H1 (cell line): Measurements from ENCODE around the gene SQOR. TPM values are rescaled to one million over a fixed set of nuclear protein-coding genes. Genes with fewer than 3 reads are reported as not detected.

ENCODE experiments used
- CTCF ChIA-PET: fragments of 300-600 bp; sonication (Branson Sonifier 250); formaldehyde crosslinking; loops from one replicate; lab custom pipeline; 2021; ENCODE audit not compliant: partially characterized antibody; lab: Charles Lee
- POLR2A ChIA-PET: fragments of 300-600 bp; sonication (Branson Sonifier 250); formaldehyde crosslinking; loops from one replicate; lab custom pipeline; 2021; ENCODE audit warnings: inconsistent platforms; ENCODE audit not compliant: partially characterized antibody; lab: Charles Lee
- DNase-seq, 2 experiments: peaks; one replicate each; pipeline versions ENCODE4 v3.0.0 to v3.0.0-alpha.2; 2010 to 2022; ENCODE audit warnings: low spot score in 2 of 2, low read depth in 1 of 2, mixed read lengths in 1 of 2
- FAIRE-seq: peaks from 2 replicates; lab custom pipeline; 2011; peaks lifted over from hg19 to GRCh38; lab: Jason Lieb, UNC
- H2AFZ ChIP-seq: 2 replicates; pipeline ENCODE4 v1.8.1; 2012; ENCODE audit warnings: low read length, inconsistent platforms
- H2AK5ac ChIP-seq: 2 replicates; pipeline ENCODE4 v1.6.1; 2013; ENCODE audit warnings: low read depth, low read length
- H2BK120ac ChIP-seq: replicated peaks from 2 replicates; pipeline ENCODE3; 2013; ENCODE audit warnings: low read depth, low read length, inconsistent platforms
- H2BK12ac ChIP-seq: 2 replicates; pipeline ENCODE4 v1.6.1; 2013; ENCODE audit warnings: low read depth, low read length
- H2BK15ac ChIP-seq: 2 replicates; pipeline ENCODE4 v1.6.1; 2013; ENCODE audit warnings: low read length
- H2BK20ac ChIP-seq: 2 replicates; pipeline ENCODE4 v1.6.1; 2013; ENCODE audit warnings: low read length
- H2BK5ac ChIP-seq: 2 replicates; pipeline ENCODE4 v1.6.1; 2013; ENCODE audit warnings: low read depth, low read length
- H3K14ac ChIP-seq: 2 replicates; pipeline ENCODE4 v1.6.1; 2013; ENCODE audit warnings: inconsistent platforms; ENCODE audit not compliant: insufficient read length
- H3K18ac ChIP-seq: 2 replicates; pipeline ENCODE4 v1.6.1; 2013; ENCODE audit warnings: low read length; ENCODE audit errors: extremely low read depth
- H3K23ac ChIP-seq: 2 replicates; pipeline ENCODE4 v1.6.1; 2013; ENCODE audit warnings: inconsistent platforms; ENCODE audit not compliant: insufficient read length
- H3K23me2 ChIP-seq: 2 replicates; pipeline ENCODE4 v1.6.1; 2013; ENCODE audit warnings: low read depth, low read length
- H3K27ac ChIP-seq: 2 replicates; pipeline ENCODE4 v1.6.1; 2011; ENCODE audit warnings: low read depth, low read length, inconsistent platforms
- H3K27me3 ChIP-seq, 4 experiments: replicated peaks in 1 of 4; 1 replicate in 1 of 4; 2 replicates in 3 of 4; pipeline versions ENCODE4 v1.6.1 to v1.8.1; 2011 to 2013; ENCODE audit warnings: low read length in 3 of 4, mild to moderate bottlenecking in 3 of 4, inconsistent platforms in 2 of 4, mixed read lengths in 2 of 4, moderate library complexity in 1 of 4; ENCODE audit not compliant: control insufficient read depth in 3 of 4, insufficient read depth in 3 of 4; ENCODE audit errors: extremely low read depth in 1 of 4
- H3K36me3 ChIP-seq, 4 experiments: 2 replicates each; pipeline versions ENCODE4 v1.6.1 to v1.8.1; 2011 to 2013; ENCODE audit warnings: mild to moderate bottlenecking in 4 of 4, low read length in 3 of 4, moderate library complexity in 2 of 4, control low read depth in 1 of 4, inconsistent platforms in 1 of 4; ENCODE audit not compliant: insufficient read depth in 4 of 4, control insufficient read depth in 2 of 4
- H3K4ac ChIP-seq: replicated peaks from 2 replicates; pipeline ENCODE3; 2013; ENCODE audit warnings: low read length, low read depth, mixed read lengths, inconsistent platforms; ENCODE audit not compliant: insufficient read length
- H3K4me1 ChIP-seq, 4 experiments: replicated peaks in 1 of 4; 1 replicate in 1 of 4; 2 replicates in 3 of 4; pipeline versions ENCODE4 v1.6.1 to v1.8.1; 2011 to 2013; ENCODE audit warnings: low read length in 3 of 4, inconsistent platforms in 2 of 4, mixed read lengths in 1 of 4; ENCODE audit not compliant: insufficient read depth in 4 of 4, control insufficient read depth in 3 of 4
- H3K4me2 ChIP-seq, 2 experiments: 2 replicates each; pipeline versions ENCODE4 v1.6.1 to v1.8.1; 2011 to 2013; ENCODE audit warnings: low read depth in 2 of 2, low read length in 2 of 2, control low read depth in 1 of 2, inconsistent platforms in 1 of 2, mild to moderate bottlenecking in 1 of 2; ENCODE audit not compliant: insufficient read depth in 1 of 2
- H3K4me3 ChIP-seq, 4 experiments: fragments of 200-600, 300-600 bp in 1 of 4; sonication (generic), shearing (Covaris generic), sonication (Bioruptor Twin) in 1 of 4; 2 replicates each; pipeline versions ENCODE4 v1.5.1 to v1.8.1; 2011 to 2016; ENCODE audit warnings: low read length in 4 of 4, low read depth in 3 of 4, control low read depth in 2 of 4, inconsistent platforms in 2 of 4, mild to moderate bottlenecking in 2 of 4, mixed read lengths in 1 of 4, moderate library complexity in 1 of 4; ENCODE audit not compliant: insufficient read depth in 2 of 4; ENCODE audit errors: extremely low read depth in 1 of 4
- H3K56ac ChIP-seq: replicated peaks from 2 replicates; pipeline ENCODE3; 2013; ENCODE audit warnings: low read depth, mild to moderate bottlenecking, mixed read lengths, low read length, inconsistent platforms; ENCODE audit not compliant: insufficient read length
- H3K79me1 ChIP-seq: 2 replicates; pipeline ENCODE4 v1.6.1; 2013; ENCODE audit warnings: low read depth, low read length, control low read depth
- H3K79me2 ChIP-seq, 2 experiments: 2 replicates each; pipeline versions ENCODE4 v1.6.1 to v1.8.1; 2012 to 2013; ENCODE audit warnings: low read length in 2 of 2, mild to moderate bottlenecking in 2 of 2, inconsistent platforms in 1 of 2; ENCODE audit not compliant: insufficient read depth in 2 of 2, control insufficient read depth in 1 of 2
- H3K9ac ChIP-seq, 4 experiments: replicated peaks in 1 of 4; 1 replicate in 1 of 4; 2 replicates in 3 of 4; pipeline versions ENCODE4 v1.6.1 to v1.8.1; 2011 to 2013; ENCODE audit warnings: low read depth in 3 of 4, low read length in 3 of 4, control low read depth in 2 of 4, mild to moderate bottlenecking in 2 of 4, moderate library complexity in 2 of 4, inconsistent platforms in 1 of 4; ENCODE audit errors: extremely low read depth in 1 of 4
- H3K9me3 ChIP-seq, 2 experiments: 2 replicates each; pipeline versions ENCODE4 v1.6.1 to v1.8.1; 2012 to 2013; ENCODE audit warnings: mild to moderate bottlenecking in 2 of 2, moderate library complexity in 2 of 2, control low read depth in 1 of 2, inconsistent platforms in 1 of 2, low read depth in 1 of 2, low read length in 1 of 2, mixed read lengths in 1 of 2; ENCODE audit not compliant: insufficient read depth in 2 of 2
- H4K20me1 ChIP-seq, 2 experiments: replicated peaks in 1 of 2; 2 replicates each; pipeline versions ENCODE3 to v1.8.1; 2011 to 2013; ENCODE audit warnings: inconsistent platforms in 2 of 2, low read length in 2 of 2, mild to moderate bottlenecking in 1 of 2; ENCODE audit not compliant: insufficient read depth in 2 of 2, control insufficient read depth in 1 of 2
- H4K5ac ChIP-seq: 2 replicates; pipeline ENCODE4 v1.6.1; 2013; ENCODE audit warnings: low read length, low read depth, mixed read lengths, inconsistent platforms; ENCODE audit not compliant: insufficient read length
- H4K8ac ChIP-seq: 2 replicates; pipeline ENCODE4 v1.8.0; 2013; ENCODE audit warnings: mild to moderate bottlenecking, moderate library complexity, low read length, inconsistent platforms; ENCODE audit not compliant: insufficient read depth; ENCODE audit errors: extremely low read depth
- H4K91ac ChIP-seq: replicated peaks from 2 replicates; pipeline ENCODE3; 2013; ENCODE audit warnings: low read length, mixed read lengths, inconsistent platforms; ENCODE audit not compliant: insufficient read length
- CBX5 ChIP-seq: fragments of 300-800, 300-1000 bp; sonication (generic); IDR thresholded peaks from 2 replicates; pipeline ENCODE4 v1.7.1; 2016; ENCODE audit warnings: antibody characterized with exemption, low read length, low read depth
- EGR1 ChIP-seq: IDR thresholded peaks from 2 replicates; pipeline ENCODE4 v1.6.1; 2011; ENCODE audit warnings: low read depth, low read length, borderline replicate concordance
- FOSL1 ChIP-seq: IDR thresholded peaks from 2 replicates; pipeline ENCODE4 v1.6.1; 2011; ENCODE audit warnings: mild to moderate bottlenecking, low read depth, low read length, moderate library complexity; ENCODE audit not compliant: insufficient read depth
- JUN ChIP-seq: IDR thresholded peaks from 2 replicates; pipeline ENCODE4 v1.6.1; 2011; ENCODE audit warnings: low read depth, mild to moderate bottlenecking, improper control_type of control experiment, low read length
- JUND ChIP-seq: IDR thresholded peaks from 2 replicates; pipeline ENCODE4 v1.6.1; 2011; ENCODE audit warnings: mild to moderate bottlenecking, improper control_type of control experiment, low read length
- MAX ChIP-seq: IDR thresholded peaks from 2 replicates; pipeline ENCODE4 v1.6.1; 2012; ENCODE audit warnings: inconsistent platforms
- NANOG ChIP-seq: IDR thresholded peaks from 2 replicates; pipeline ENCODE4 v1.6.1; 2011; ENCODE audit warnings: low read length, low read depth, mild to moderate bottlenecking, inconsistent platforms; ENCODE audit not compliant: insufficient read depth, poor library complexity, severe bottlenecking
- PHF8 ChIP-seq: fragments of 200-600 bp; sonication (generic); conservative IDR thresholded peaks from 2 replicates; pipeline ENCODE4 v1.7.1; 2012; ENCODE audit warnings: low read depth, mild to moderate bottlenecking, inconsistent platforms, low read length, moderate library complexity
- POLR2AphosphoS5 ChIP-seq: IDR thresholded peaks from 2 replicates; pipeline ENCODE4 v1.6.1; 2011; ENCODE audit warnings: low read depth, low read length
- RFX5 ChIP-seq: IDR thresholded peaks from 2 replicates; pipeline ENCODE4 v1.6.1; 2011; ENCODE audit warnings: low read depth, low read length, improper control_type of control experiment, borderline replicate concordance
- SIN3A ChIP-seq, 2 experiments: IDR thresholded peaks in 1 of 2; conservative IDR thresholded peaks in 1 of 2; 2 replicates each; pipeline ENCODE4 v1.6.1; 2011 to 2012; ENCODE audit warnings: low read length in 2 of 2, improper control_type of control experiment in 1 of 2, low read depth in 1 of 2, mild to moderate bottlenecking in 1 of 2
- TEAD4 ChIP-seq: IDR thresholded peaks from 2 replicates; pipeline ENCODE4 v1.6.1; 2012; ENCODE audit warnings: low read depth, low read length, inconsistent platforms, mixed read lengths
- ZNF274 ChIP-seq: IDR thresholded peaks from 2 replicates; pipeline ENCODE4 v1.7.0; 2012; ENCODE audit warnings: low read length, borderline replicate concordance; ENCODE audit errors: extremely low read depth
- WGBS, 2 experiments: shearing (Covaris generic) in 1 of 2; methylation state at CpG; one replicate each; pipeline versions ENCODE4 v1.1.6 to v1.1.7; 2013 to 2015; ENCODE audit warnings: low lambda C conversion rate in 2 of 2, mixed read lengths in 2 of 2, inconsistent platforms in 1 of 2, low coverage in 1 of 2, missing lambda C conversion rate in 1 of 2; ENCODE audit not compliant: insufficient replicate concordance in 2 of 2, insufficient coverage in 1 of 2, insufficient read length in 1 of 2; ENCODE audit errors: extremely low coverage in 1 of 2, missing lambda C conversion rate in 1 of 2; 5-methylcytosine and 5-hydroxymethylcytosine counted together
- polyA plus RNA-seq, 7 experiments: library from polyadenylated mRNA; depleted of rRNA in 3 of 7; stranded (reverse) in 5 of 7; unstranded in 2 of 7; fragments of >200 nt in 5 of 7; fragments of 200-250 nt in 2 of 7; gene quantifications; 1 replicate in 5 of 7; 2 replicates in 1 of 7; 4 replicates in 1 of 7; pipeline versions ENCODE4 v1.2.1 to v1.2.3, GENCODE V29; 2011 to 2013; ENCODE audit warnings: missing spikeins in 2 of 7, mixed read lengths in 2 of 7
- total RNA-seq: library from RNA; stranded (reverse); fragmentation: NEBNext Ultra II Directional; extraction: Animal tissue kit (Norgen Biotek cat#: 25700); gene quantifications from 2 replicates; pipeline ENCODE4 v1.2.1, GENCODE V29; 2021

SQOR gene
- total and polyA plus RNA-seq, 2 of the 8 experiments (the other 6 are each of a cell fraction or from before 2014, with no cell fraction given) = 0.20 to 0.22 TPM

DNA sequence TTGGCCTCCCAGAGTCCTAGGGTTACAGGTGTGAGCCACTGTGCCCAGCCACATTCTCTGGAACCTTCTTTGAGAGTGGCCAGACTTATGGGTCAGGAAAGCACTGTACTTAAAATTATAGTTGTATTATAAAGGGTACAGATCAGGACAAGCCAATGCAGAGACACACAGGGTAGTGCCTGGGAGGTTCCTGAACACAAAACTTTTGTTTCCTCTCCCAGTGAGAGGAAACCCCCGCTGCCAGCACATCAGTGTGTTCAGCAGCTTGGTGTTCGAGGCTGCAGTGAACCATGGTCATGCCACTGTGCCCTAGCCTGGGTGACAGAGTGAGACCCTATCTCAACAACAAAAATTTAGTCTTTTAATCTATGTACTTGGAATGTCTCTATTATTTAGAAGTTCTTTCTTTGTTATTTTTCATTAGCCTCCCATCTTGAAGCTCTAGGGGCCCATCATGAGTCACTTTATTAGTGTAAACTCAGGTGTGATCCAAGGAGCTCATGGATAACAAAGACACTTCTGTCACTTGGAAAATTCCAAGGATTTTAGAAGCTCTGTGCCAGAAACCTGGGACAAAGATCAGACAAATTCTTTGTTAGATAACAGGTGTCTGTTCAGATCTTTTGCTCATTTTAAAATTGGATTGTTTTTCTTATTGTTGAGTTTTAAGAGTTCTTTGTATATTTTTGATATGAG lies 39.8 kb upstream of the SQOR start:
- WGBS, 2 experiments = 97% methylated on average over 2 of the region's 2 CpGs; no CpG with 5 or more reads in 1 of the 2 experiments
- Histone ChIP-seq H3K9ac (no peak overlapping the region), H3K79me1 (no peaks in the 10 kb centered on the region), H3K27me3 (no peaks in the 10 kb centered on the region), H3K79me2 (peaks cover 0 to 23% of the 10 kb centered on the region in 2 experiments; a peak in 2 of 4 replicates), H4K91ac (no peak overlapping the region), H2BK120ac (no peak overlapping the region), H4K8ac (no peak overlapping the region), H2BK12ac (no peak overlapping the region), H3K18ac (no peak overlapping the region), H3K27ac (no peak overlapping the region), H3K4me1 (no peaks in the 10 kb centered on the region), H4K20me1 (no peaks in the 10 kb centered on the region), H2BK15ac (no peak overlapping the region), H3K36me3 (no peaks in the 10 kb centered on the region; a peak in 3 of 8 replicates), H2BK20ac (no peak overlapping the region), H2AFZ (no peak overlapping the region), H3K23ac (no peak overlapping the region), H3K9me3 (no peaks in the 10 kb centered on the region), H3K56ac (no peak overlapping the region), H3K23me2 (no peaks in the 10 kb centered on the region), H2BK5ac (no peak overlapping the region), H3K4ac (no peak overlapping the region), H3K4me3 (no peak overlapping the region), H3K4me2 (no peak overlapping the region), H3K14ac (no peak overlapping the region), H2AK5ac (no peak overlapping the region), H4K5ac (no peak overlapping the region)
- ChIA-PET CTCF (interaction anchor here (2.2 kb wide), 1 partner anchor 18 kb away, joined by 10 read pairs; no protein-coding TSS in a partner anchor), POLR2A (interaction anchor here (1.2 kb wide), 1 partner anchor 8 kb away, joined by 4 read pairs; no protein-coding TSS in a partner anchor)
- DNase-seq (no peak), FAIRE-seq (no peak)
- TF ChIP-seq MAX (no peak), JUN (no peak), FOSL1 (no peak), SIN3A (conservative IDR thresholded peaks at IDR 0.05 in 1 of 2, IDR thresholded peaks at IDR 0.05 in 1 of 2; ENCODE audit: low read depth in 1 of 2, low read length in 2 of 2) (no peak), CBX5 (no peak), NANOG (no peak), JUND (no peak), TEAD4 (no peak), EGR1 (no peak), PHF8 (no peak), RFX5 (no peak), POLR2AphosphoS5 (no peak), ZNF274 (no peak)
